H1 (cell line): ENCODE measurements around the gene CCBE1. TPM values are rescaled to one million over a fixed set of nuclear protein-coding genes. Genes with fewer than 3 reads are reported as not detected.

ENCODE experiments used
- CBX8 ChIP-seq: fragments of 300-800, 300-1000 bp; sonication (generic); IDR thresholded peaks from 2 replicates; pipeline ENCODE4 v1.7.1; 2016; ENCODE audit warnings: low read depth, low read length, borderline replicate concordance
- KDM1A ChIP-seq: fragments of 200-600, 300-600 bp; sonication (generic); IDR thresholded peaks from 2 replicates; pipeline ENCODE4 v1.7.1; 2016; ENCODE audit warnings: mild to moderate bottlenecking, low read length, borderline replicate concordance
- TCF12 ChIP-seq: IDR thresholded peaks from 2 replicates; pipeline ENCODE4 v1.6.1; 2011; ENCODE audit warnings: low read depth, mild to moderate bottlenecking, low read length
- polyA plus RNA-seq, 7 experiments: library from polyadenylated mRNA; depleted of rRNA in 3 of 7; stranded (reverse) in 5 of 7; unstranded in 2 of 7; fragments of >200 nt in 5 of 7; fragments of 200-250 nt in 2 of 7; gene quantifications; 1 replicate in 5 of 7; 2 replicates in 1 of 7; 4 replicates in 1 of 7; pipeline versions ENCODE4 v1.2.1 to v1.2.3, GENCODE V29; 2011 to 2013; ENCODE audit warnings: missing spikeins in 2 of 7, mixed read lengths in 2 of 7
- total RNA-seq: library from RNA; stranded (reverse); fragmentation: NEBNext Ultra II Directional; extraction: Animal tissue kit (Norgen Biotek cat#: 25700); gene quantifications from 2 replicates; pipeline ENCODE4 v1.2.1, GENCODE V29; 2021
- TF ChIP-seq, protein P1 (sequence below): IDR thresholded peaks from 2 replicates; pipeline ENCODE4 v1.6.1; 2012; ENCODE audit warnings: inconsistent platforms

CCBE1 gene
- total and polyA plus RNA-seq, 2 of the 8 experiments (the other 6 are each of a cell fraction or from before 2014, with no cell fraction given), result 2.1 to 2.6 TPM

DNA sequence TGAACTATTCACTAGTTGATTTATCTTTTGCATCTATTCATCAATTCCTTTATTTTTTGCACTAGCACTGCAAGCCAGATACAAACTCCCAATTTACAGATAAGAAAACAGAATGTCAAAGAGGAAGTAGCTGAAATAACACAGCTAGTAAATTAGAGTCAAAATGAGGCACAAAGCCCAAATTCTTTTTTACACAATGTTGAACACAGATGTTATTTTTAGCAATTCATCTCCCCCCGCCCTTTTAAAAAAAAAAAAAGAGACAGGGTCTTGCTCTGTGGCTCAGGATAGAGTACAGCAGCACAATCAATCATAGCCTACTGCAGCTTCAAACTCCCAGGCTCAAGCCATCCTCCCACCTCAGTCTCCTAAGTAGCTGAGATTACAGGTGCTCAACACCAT, 127.8 kb downstream of the CCBE1 start (continued):
- TF ChIP-seq CBX8 (no peak), KDM1A (no peak), TCF12 (no peak)
- TF ChIP-seq, protein P1, sequence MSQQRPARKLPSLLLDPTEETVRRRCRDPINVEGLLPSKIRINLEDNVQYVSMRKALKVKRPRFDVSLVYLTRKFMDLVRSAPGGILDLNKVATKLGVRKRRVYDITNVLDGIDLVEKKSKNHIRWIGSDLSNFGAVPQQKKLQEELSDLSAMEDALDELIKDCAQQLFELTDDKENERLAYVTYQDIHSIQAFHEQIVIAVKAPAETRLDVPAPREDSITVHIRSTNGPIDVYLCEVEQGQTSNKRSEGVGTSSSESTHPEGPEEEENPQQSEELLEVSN, result no peak
- TF ChIP-seq, all 59 proteins: peak for 0
